A549 (cell line): ENCODE data around the gene CD276. TPM values are rescaled to one million over a fixed set of nuclear protein-coding genes. Genes with fewer than 3 reads are reported as not detected.
A peak's percentile ranks its signal among the peaks of the same experiment; 100 is the strongest.

Experiments used
- ATAC-seq, 2 experiments: fragments of 200-7000 bp in 1 of 2; fragments of >200 bp in 1 of 2; cut with Nextera tagmentation in 1 of 2; cut with Tn5 transposase in 1 of 2; 3 replicates each; pipeline versions ENCODE4 v1.8.0 to v1.9.1; 2018 to 2020; ENCODE audit warnings: mild to moderate bottlenecking in 1 of 2, moderate library complexity in 1 of 2
- CTCF ChIA-PET: fragments of 300-600 bp; sonication (Branson Sonifier 250); formaldehyde crosslinking; extraction: SDS; loops from one replicate; lab custom pipeline; 2021; ENCODE audit warnings: antibody characterized with exemption, inconsistent platforms; lab: Yijun Ruan, JAX
- POLR2A ChIA-PET: fragments of 350-600 bp; formaldehyde crosslinking; extraction: SDS; loops from one replicate; lab custom pipeline; 2021; ENCODE audit warnings: antibody characterized with exemption, inconsistent platforms; lab: Yijun Ruan, JAX
- DNase-seq, 2 experiments: peaks; one replicate each; pipeline versions ENCODE4 v3.0.0 to v3.0.0-alpha.2; 2011 to 2016; ENCODE audit warnings: low read depth in 1 of 2, low spot score in 1 of 2
- FAIRE-seq: peaks from 2 replicates; lab custom pipeline; 2011; peaks lifted over from hg19 to GRCh38; lab: Jason Lieb, UNC
- H3K27ac ChIP-seq, 2 experiments: fragments of >200 bp; sonication (Bioruptor Twin); formaldehyde crosslinking; 3 replicates each; pipeline ENCODE4 v1.5.1; 2016 to 2017
- H3K4me1 ChIP-seq: fragments of >200 bp; sonication (Bioruptor Twin); formaldehyde crosslinking; 3 replicates; pipeline ENCODE4 v1.6.1; 2016
- H3K4me2 ChIP-seq: fragments of >200 bp; sonication (Bioruptor Twin); formaldehyde crosslinking; 3 replicates; pipeline ENCODE4 v1.6.1; 2016
- H3K4me3 ChIP-seq: fragments of >200 bp; sonication (Bioruptor Twin); formaldehyde crosslinking; 3 replicates; pipeline ENCODE4 v1.5.1; 2016
- H3K9me3 ChIP-seq: fragments of >200 bp; sonication (Bioruptor Twin); formaldehyde crosslinking; 3 replicates; pipeline ENCODE4 v1.6.1; 2016
- BHLHE40 ChIP-seq: IDR thresholded peaks from 2 replicates; pipeline ENCODE4 v1.6.1; 2012; ENCODE audit warnings: low read depth, low read length, inconsistent platforms
- CBX8 ChIP-seq: fragments of 200-600 bp; sonication (generic); IDR thresholded peaks from 2 replicates; pipeline ENCODE4 v1.6.1; 2016
- CHD2 ChIP-seq: fragments of 150-350 bp; IDR thresholded peaks from 2 replicates; pipeline ENCODE4 v1.6.1; 2014; ENCODE audit warnings: low read length; ENCODE audit not compliant: partially characterized antibody
- EHF ChIP-seq: fragments of 250-450 bp; sonication (Bioruptor Pico); IDR thresholded peaks from 2 replicates; pipeline ENCODE4 v1.5.0; 2020; ENCODE audit warnings: mild to moderate bottlenecking
- ESRRA ChIP-seq: fragments of 150-350 bp; IDR thresholded peaks from 2 replicates; pipeline ENCODE4 v1.6.1; 2014; ENCODE audit warnings: mild to moderate bottlenecking, low read length, borderline replicate concordance
- FOSB ChIP-seq: fragments of 250-450 bp; sonication (Bioruptor Pico); IDR thresholded peaks from 2 replicates; pipeline ENCODE4 v1.5.0; 2020; ENCODE audit warnings: mild to moderate bottlenecking, moderate library complexity
- FOSL2 ChIP-seq, 2 experiments: fragments of 450-650 bp in 1 of 2; fragments of >200 bp in 1 of 2; sonication (Bioruptor Twin) in 1 of 2; formaldehyde crosslinking; IDR thresholded peaks; 2 replicates each; pipeline versions ENCODE4 v1.5.0 to v1.6.1; 2016 to 2020; ENCODE audit warnings: mild to moderate bottlenecking in 1 of 2, moderate library complexity in 1 of 2
- FOXS1 ChIP-seq: fragments of 250-450 bp; sonication (Bioruptor Pico); IDR thresholded peaks from 2 replicates; pipeline ENCODE4 v1.5.0; 2020; ENCODE audit warnings: mild to moderate bottlenecking, moderate library complexity
- HEYL ChIP-seq: fragments of 250-450 bp; sonication (Bioruptor Pico); IDR thresholded peaks from 2 replicates; pipeline ENCODE4 v1.8.0; 2021; ENCODE audit warnings: mild to moderate bottlenecking, moderate library complexity
- HOXA7 ChIP-seq: fragments of 250-450 bp; sonication (Bioruptor Pico); IDR thresholded peaks from 2 replicates; pipeline ENCODE4 v1.5.0; 2020; ENCODE audit warnings: mild to moderate bottlenecking, moderate library complexity
- HOXB13 ChIP-seq: fragments of 250-450 bp; sonication (Bioruptor Pico); IDR thresholded peaks from 2 replicates; pipeline ENCODE4 v1.5.0; 2020; ENCODE audit warnings: low read depth, mild to moderate bottlenecking, moderate library complexity
- JUN ChIP-seq, 2 experiments: fragments of >200 bp; sonication (Bioruptor Twin); formaldehyde crosslinking; IDR thresholded peaks; 2 replicates in 1 of 2; 3 replicates in 1 of 2; pipeline ENCODE4 v1.6.1; 2016 to 2017
- MAFK ChIP-seq: fragments of 450-650 bp; IDR thresholded peaks from 2 replicates; pipeline ENCODE4 v1.6.1; 2014; ENCODE audit not compliant: partially characterized antibody
- MAZ ChIP-seq: fragments of 150-350 bp; IDR thresholded peaks from 2 replicates; pipeline ENCODE4 v1.6.1; 2014; ENCODE audit warnings: antibody characterized with exemption, low read depth, low read length, borderline replicate concordance
- NFE2L2 ChIP-seq: fragments of 150-350 bp; conservative IDR thresholded peaks from 2 replicates; pipeline ENCODE4 v1.6.1; 2014; ENCODE audit warnings: low read length
- PHF8 ChIP-seq: fragments of 200-600 bp; sonication (generic); IDR thresholded peaks from 2 replicates; pipeline ENCODE4 v1.6.1; 2016; ENCODE audit warnings: low read depth, mild to moderate bottlenecking, antibody characterized with exemption, moderate library complexity, borderline replicate concordance
- POLR2AphosphoS2 ChIP-seq: conservative IDR thresholded peaks from 2 replicates; pipeline ENCODE4 v1.6.1; 2012; ENCODE audit warnings: low read length, improper control_type of control experiment, inconsistent platforms
- RARB ChIP-seq: fragments of 250-450 bp; sonication (Bioruptor Pico); IDR thresholded peaks from 2 replicates; pipeline ENCODE4 v1.8.0; 2021; ENCODE audit warnings: mild to moderate bottlenecking, moderate library complexity
- SMC3 ChIP-seq: fragments of >200 bp; sonication (Bioruptor Twin); formaldehyde crosslinking; IDR thresholded peaks from 3 replicates; pipeline ENCODE4 v1.6.1; 2018; ENCODE audit warnings: inconsistent platforms
- SREBF2 ChIP-seq: fragments of 450-650 bp; IDR thresholded peaks from 2 replicates; pipeline ENCODE4 v1.6.1; 2014; ENCODE audit warnings: mild to moderate bottlenecking, moderate library complexity
- WGBS: methylation state at CpG from one replicate; pipeline ENCODE4 v1.1.6; 2017; ENCODE audit errors: missing lambda C conversion rate; 5-methylcytosine and 5-hydroxymethylcytosine counted together
- polyA plus RNA-seq, 4 experiments: library from polyadenylated mRNA; depleted of rRNA in 3 of 4; stranded (reverse); fragments of >200 nt; fragmentation: RNase III in 1 of 4; extraction: RNeasy Plus Mini Kit Qiagen cat#74134 plus additional on column Dnase treatment in 1 of 4; gene quantifications; 2 replicates in 3 of 4; 3 replicates in 1 of 4; pipeline ENCODE4 v1.2.3, GENCODE V29; 2011 to 2017
- TF ChIP-seq, protein P1 (sequence below): fragments of >200 bp; sonication (Bioruptor Twin); formaldehyde crosslinking; IDR thresholded peaks from 2 replicates; pipeline ENCODE4 v1.6.1; 2016
- TF ChIP-seq, protein P2 (sequence below): fragments of 250-450 bp; sonication (Bioruptor Pico); IDR thresholded peaks from 2 replicates; pipeline ENCODE4 v1.5.0; 2020; ENCODE audit warnings: low read depth, mild to moderate bottlenecking, moderate library complexity
- TF ChIP-seq, protein P3 (sequence below): IDR thresholded peaks from 2 replicates; pipeline ENCODE4 v1.6.1; 2012
- TF ChIP-seq, protein P4 (sequence below): IDR thresholded peaks from 2 replicates; pipeline ENCODE4 v1.6.1; 2012
- TF ChIP-seq, protein P5 (sequence below): fragments of >200 bp; sonication (Bioruptor Twin); formaldehyde crosslinking; IDR thresholded peaks from 3 replicates; pipeline ENCODE4 v1.5.1; 2016
- TF ChIP-seq, protein P6 (sequence below): IDR thresholded peaks from 2 replicates; pipeline ENCODE4 v1.6.1; 2012; ENCODE audit warnings: low read depth, borderline replicate concordance
- TF ChIP-seq, protein P7 (sequence below): fragments of 450-650 bp; IDR thresholded peaks from 2 replicates; pipeline ENCODE4 v1.6.1; 2014; ENCODE audit warnings: antibody characterized with exemption

The CD276 gene
- polyA plus RNA-seq, 2 of the 4 experiments (the other 2 are of a cell fraction), result 24.8 to 31.0 TPM

DNA sequence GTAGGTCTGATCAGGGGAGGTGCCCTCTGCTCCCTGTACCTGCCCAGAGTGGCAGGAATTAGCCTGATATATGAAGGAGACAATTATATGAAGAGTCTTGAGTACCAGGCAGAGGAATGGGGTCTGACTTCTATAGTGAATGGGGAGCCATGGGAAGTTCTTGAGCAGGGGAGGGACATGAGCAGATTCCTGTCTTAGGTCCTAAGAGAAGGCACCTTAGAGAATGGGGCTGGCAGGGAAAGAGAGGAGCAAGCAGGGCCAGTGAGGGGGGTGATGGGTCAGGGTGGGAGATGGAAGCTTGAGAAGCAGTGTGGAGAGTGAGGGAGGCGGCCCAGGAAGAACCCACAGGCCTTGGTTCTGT is 12.4 kb downstream of the CD276 start:
- ATAC-seq (no peak), DNase-seq (no peak), FAIRE-seq (no peak)
- H3K4me3 ChIP-seq, result no peak overlapping the region
- POLR2A ChIA-PET, result no interaction called here
- H3K4me2 ChIP-seq, result no peak overlapping the region
- CTCF ChIA-PET, result interaction anchor here (0.7 to 13.4 kb wide), 8 partner anchors 9 to 391 kb away, joined by 3 to 214 read pairs (median 14); partner anchors contain the start of genes CD276 and NPTN
- H3K27ac ChIP-seq, result no peak overlapping the region
- no peaks in the 10 kb centered on the region for H3K9me3 ChIP-seq
- H3K4me1 ChIP-seq, result peaks cover under 1% of the 10 kb centered on the region; the same call in 1 of the 3 replicates
- TF ChIP-seq JUN (IDR thresholded peaks at IDR 0.05), result no peak
- TF ChIP-seq HOXB13 (CRISPR knock-in tag), result no peak
- no peak for TF ChIP-seq CHD2
- no peak for TF ChIP-seq SMC3
- TF ChIP-seq CBX8, result no peak
- WGBS, result 95% methylated on average over 1 of the region's 1 CpG

DNA sequence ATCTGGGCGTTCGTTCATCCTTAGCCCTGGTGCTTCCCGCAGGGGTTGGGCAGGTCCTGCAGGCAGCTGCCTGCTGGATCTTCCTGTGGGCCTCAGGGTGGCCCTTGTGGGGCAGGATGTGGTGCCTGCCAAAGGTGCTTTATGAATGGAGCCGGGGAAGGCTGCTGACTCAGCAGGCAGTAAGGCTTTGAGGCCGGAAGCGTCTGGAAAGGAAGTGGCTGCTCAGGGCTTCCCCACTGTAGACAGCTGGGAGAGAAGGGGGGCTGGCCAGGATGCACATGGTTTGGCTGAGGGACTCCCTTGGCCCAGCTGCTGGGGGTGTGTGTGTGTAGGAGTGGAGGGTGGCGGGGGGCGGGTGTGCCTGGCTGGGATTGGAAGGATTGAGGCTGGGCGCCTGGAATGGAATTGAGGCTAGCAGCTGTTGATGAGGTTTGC is 12.9 kb downstream of the CD276 start:
- TF ChIP-seq HOXA7 (CRISPR knock-in tag) (no peak), FOXS1 (CRISPR knock-in tag) (no peak), MAFK (peak; percentile 83), CBX8 (no peak), MAZ (no peak)
- ChIA-PET POLR2A (no interaction called here), CTCF (interaction anchor here (0.6 to 13.4 kb wide), 7 partner anchors 8 to 379 kb away, joined by 3 to 214 read pairs (median 22); partner anchors contain the start of genes CD276 and NPTN)
- Histone ChIP-seq H3K4me3 (no peak overlapping the region), H3K9me3 (no peaks in the 10 kb centered on the region), H3K4me1 (no peaks in the 10 kb centered on the region), H3K27ac (no peak overlapping the region), H3K4me2 (no peak overlapping the region)
- DNase-seq, result no peak
- WGBS, result 77% methylated on average over 6 of the region's 9 CpGs
- FAIRE-seq, result no peak
- no peak for ATAC-seq

DNA sequence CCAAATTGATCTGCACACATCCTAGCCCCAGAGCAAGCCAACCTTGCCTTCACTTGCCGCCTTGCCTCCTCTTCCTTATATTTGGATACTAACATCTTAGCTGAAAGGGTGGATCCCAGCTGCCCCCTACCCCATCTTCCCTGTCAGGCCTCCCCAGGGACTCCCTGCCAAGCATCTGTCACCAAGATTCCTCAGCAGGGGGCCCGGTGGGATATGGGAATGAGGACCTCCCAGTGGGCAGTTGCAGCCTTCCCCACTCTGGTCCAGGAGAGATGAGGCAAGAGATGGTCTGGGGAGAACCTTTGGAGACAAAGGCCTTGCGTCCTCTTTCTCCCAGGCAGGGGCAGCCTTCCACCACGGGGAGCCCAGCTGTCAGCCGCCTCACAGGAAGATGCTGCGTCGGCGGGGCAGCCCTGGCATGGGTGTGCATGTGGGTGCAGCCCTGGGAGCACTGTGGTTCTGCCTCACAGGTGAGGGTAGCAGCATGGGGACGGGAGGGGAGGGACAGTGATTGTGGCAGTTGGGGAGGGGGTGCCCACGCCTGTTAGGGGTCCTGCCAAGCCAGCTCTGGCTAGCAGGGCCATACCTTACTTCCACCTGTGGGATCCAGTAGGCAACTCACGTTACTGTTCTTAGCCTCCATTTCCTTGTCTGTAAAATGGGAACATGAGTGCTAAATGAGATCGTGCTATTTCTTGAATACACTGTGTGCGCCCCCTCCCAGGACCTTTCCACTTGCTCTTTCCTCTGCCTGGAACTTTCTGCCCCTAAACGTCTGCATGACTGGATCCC is 15.3 kb downstream of the CD276 start:
- no peak for TF ChIP-seq POLR2AphosphoS2
- TF ChIP-seq SMC3, result no peak
- TF ChIP-seq, protein P1, sequence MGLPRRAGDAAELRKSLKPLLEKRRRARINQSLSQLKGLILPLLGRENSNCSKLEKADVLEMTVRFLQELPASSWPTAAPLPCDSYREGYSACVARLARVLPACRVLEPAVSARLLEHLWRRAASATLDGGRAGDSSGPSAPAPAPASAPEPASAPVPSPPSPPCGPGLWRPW, result no peak
- TF ChIP-seq, protein P2, sequence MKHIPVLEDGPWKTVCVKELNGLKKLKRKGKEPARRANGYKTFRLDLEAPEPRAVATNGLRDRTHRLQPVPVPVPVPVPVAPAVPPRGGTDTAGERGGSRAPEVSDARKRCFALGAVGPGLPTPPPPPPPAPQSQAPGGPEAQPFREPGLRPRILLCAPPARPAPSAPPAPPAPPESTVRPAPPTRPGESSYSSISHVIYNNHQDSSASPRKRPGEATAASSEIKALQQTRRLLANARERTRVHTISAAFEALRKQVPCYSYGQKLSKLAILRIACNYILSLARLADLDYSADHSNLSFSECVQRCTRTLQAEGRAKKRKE (CRISPR knock-in tag), result no peak
- TF ChIP-seq RARB (CRISPR knock-in tag), result no peak
- TF ChIP-seq, protein P3, sequence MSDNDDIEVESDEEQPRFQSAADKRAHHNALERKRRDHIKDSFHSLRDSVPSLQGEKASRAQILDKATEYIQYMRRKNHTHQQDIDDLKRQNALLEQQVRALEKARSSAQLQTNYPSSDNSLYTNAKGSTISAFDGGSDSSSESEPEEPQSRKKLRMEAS, result no peak
- no peak for TF ChIP-seq EHF (CRISPR knock-in tag)
- no peak for TF ChIP-seq BHLHE40
- no peak for TF ChIP-seq PHF8
- TF ChIP-seq FOSB (CRISPR knock-in tag), result no peak
- no peak for TF ChIP-seq FOXS1 (CRISPR knock-in tag)
- TF ChIP-seq ESRRA, result no peak
- TF ChIP-seq FOSL2 (IDR thresholded peaks at IDR 0.05), result no peak
- TF ChIP-seq FOSL2 (CRISPR knock-in tag; IDR thresholded peaks at IDR 0.05), result no peak
- no peak for TF ChIP-seq HEYL (CRISPR knock-in tag)
- TF ChIP-seq SREBF2, result no peak
- TF ChIP-seq, protein P4, sequence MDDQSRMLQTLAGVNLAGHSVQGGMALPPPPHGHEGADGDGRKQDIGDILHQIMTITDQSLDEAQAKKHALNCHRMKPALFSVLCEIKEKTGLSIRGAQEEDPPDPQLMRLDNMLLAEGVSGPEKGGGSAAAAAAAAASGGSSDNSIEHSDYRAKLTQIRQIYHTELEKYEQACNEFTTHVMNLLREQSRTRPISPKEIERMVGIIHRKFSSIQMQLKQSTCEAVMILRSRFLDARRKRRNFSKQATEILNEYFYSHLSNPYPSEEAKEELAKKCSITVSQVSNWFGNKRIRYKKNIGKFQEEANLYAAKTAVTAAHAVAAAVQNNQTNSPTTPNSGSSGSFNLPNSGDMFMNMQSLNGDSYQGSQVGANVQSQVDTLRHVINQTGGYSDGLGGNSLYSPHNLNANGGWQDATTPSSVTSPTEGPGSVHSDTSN, result no peak
- TF ChIP-seq, protein P5, sequence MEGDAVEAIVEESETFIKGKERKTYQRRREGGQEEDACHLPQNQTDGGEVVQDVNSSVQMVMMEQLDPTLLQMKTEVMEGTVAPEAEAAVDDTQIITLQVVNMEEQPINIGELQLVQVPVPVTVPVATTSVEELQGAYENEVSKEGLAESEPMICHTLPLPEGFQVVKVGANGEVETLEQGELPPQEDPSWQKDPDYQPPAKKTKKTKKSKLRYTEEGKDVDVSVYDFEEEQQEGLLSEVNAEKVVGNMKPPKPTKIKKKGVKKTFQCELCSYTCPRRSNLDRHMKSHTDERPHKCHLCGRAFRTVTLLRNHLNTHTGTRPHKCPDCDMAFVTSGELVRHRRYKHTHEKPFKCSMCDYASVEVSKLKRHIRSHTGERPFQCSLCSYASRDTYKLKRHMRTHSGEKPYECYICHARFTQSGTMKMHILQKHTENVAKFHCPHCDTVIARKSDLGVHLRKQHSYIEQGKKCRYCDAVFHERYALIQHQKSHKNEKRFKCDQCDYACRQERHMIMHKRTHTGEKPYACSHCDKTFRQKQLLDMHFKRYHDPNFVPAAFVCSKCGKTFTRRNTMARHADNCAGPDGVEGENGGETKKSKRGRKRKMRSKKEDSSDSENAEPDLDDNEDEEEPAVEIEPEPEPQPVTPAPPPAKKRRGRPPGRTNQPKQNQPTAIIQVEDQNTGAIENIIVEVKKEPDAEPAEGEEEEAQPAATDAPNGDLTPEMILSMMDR, result no peak
- TF ChIP-seq, protein P6, sequence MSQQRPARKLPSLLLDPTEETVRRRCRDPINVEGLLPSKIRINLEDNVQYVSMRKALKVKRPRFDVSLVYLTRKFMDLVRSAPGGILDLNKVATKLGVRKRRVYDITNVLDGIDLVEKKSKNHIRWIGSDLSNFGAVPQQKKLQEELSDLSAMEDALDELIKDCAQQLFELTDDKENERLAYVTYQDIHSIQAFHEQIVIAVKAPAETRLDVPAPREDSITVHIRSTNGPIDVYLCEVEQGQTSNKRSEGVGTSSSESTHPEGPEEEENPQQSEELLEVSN, result no peak
- no peak for TF ChIP-seq NFE2L2
- TF ChIP-seq, protein P7, sequence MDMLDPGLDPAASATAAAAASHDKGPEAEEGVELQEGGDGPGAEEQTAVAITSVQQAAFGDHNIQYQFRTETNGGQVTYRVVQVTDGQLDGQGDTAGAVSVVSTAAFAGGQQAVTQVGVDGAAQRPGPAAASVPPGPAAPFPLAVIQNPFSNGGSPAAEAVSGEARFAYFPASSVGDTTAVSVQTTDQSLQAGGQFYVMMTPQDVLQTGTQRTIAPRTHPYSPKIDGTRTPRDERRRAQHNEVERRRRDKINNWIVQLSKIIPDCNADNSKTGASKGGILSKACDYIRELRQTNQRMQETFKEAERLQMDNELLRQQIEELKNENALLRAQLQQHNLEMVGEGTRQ, result no peak
- DNase-seq (no peak), ATAC-seq (no peak), FAIRE-seq (no peak)
- H3K4me1 ChIP-seq, result no peaks in the 10 kb centered on the region
- WGBS, result 87% methylated on average over 5 of the region's 14 CpGs
- no peak overlapping the region for H3K4me2 ChIP-seq
- no peak overlapping the region for H3K27ac ChIP-seq
- ChIA-PET CTCF (interaction anchor here (0.7 to 13.4 kb wide), 66 partner anchors 8 to 452 kb away, joined by 3 to 214 read pairs (median 4); partner anchors contain the start of genes CD276 and NPTN), POLR2A (interaction anchor here (1.1 to 1.9 kb wide), 3 partner anchors 23 to 138 kb away, joined by 3 to 5 read pairs (median 4); no protein-coding TSS in a partner anchor)
- H3K4me3 ChIP-seq, result no peak overlapping the region
- no peaks in the 10 kb centered on the region for H3K9me3 ChIP-seq
